ENCODE results near the gene CELA3A. TPM values are rescaled to one million over a fixed set of nuclear protein-coding genes. Genes with fewer than 3 reads are reported as not detected.

CELA3A gene
- total and polyA plus RNA-seq, 10 of the 15 experiments (the other 5 are each of a cell fraction or from before 2014, with no cell fraction given) = 7.6 TPM; not detected in 9

DNA sequence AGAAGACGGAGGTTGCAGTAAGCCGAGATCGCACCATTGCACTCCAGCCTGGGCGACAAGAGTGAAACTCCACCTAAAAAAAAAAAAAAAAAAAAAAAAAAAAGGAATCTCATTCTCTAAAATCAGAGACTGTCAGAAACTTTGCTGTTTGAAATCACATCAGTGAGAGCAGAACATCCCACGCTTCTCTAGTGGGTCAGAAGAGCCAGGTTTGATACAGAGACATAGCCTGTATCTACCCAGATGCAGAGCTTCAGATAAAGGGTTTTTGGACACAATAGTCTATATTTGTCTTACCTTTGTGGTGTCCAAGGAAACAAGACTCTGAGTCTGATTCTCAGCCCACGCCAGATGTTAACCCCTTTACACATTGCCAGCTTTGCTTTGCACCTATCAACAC, 19.6 kb downstream of the CELA3A start (continued):
- TF ChIP-seq, protein P1, sequence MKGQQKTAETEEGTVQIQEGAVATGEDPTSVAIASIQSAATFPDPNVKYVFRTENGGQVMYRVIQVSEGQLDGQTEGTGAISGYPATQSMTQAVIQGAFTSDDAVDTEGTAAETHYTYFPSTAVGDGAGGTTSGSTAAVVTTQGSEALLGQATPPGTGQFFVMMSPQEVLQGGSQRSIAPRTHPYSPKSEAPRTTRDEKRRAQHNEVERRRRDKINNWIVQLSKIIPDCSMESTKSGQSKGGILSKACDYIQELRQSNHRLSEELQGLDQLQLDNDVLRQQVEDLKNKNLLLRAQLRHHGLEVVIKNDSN (IDR thresholded peaks at IDR 0.05; ENCODE audit: borderline replicate concordance, extremely low read length, insufficient read depth, low read depth, low read length) = no peak
- TF ChIP-seq ETV6 (conservative IDR thresholded peaks at IDR 0.05 in 1 of 2, IDR thresholded peaks at IDR 0.05 in 1 of 2; ENCODE audit: borderline replicate concordance in 1 of 2, low read depth in 1 of 2) (no peak), RCOR1 (conservative IDR thresholded peaks at IDR 0.05; ENCODE audit: low read depth, low read length) (no peak), LARP7 (IDR thresholded peaks at IDR 0.05) (no peak), CHD4 (IDR thresholded peaks at IDR 0.05) (no peak), NFIC (IDR thresholded peaks at IDR 0.05; ENCODE audit: low read depth, low read length) (no peak)
- TF ChIP-seq, protein P2, sequence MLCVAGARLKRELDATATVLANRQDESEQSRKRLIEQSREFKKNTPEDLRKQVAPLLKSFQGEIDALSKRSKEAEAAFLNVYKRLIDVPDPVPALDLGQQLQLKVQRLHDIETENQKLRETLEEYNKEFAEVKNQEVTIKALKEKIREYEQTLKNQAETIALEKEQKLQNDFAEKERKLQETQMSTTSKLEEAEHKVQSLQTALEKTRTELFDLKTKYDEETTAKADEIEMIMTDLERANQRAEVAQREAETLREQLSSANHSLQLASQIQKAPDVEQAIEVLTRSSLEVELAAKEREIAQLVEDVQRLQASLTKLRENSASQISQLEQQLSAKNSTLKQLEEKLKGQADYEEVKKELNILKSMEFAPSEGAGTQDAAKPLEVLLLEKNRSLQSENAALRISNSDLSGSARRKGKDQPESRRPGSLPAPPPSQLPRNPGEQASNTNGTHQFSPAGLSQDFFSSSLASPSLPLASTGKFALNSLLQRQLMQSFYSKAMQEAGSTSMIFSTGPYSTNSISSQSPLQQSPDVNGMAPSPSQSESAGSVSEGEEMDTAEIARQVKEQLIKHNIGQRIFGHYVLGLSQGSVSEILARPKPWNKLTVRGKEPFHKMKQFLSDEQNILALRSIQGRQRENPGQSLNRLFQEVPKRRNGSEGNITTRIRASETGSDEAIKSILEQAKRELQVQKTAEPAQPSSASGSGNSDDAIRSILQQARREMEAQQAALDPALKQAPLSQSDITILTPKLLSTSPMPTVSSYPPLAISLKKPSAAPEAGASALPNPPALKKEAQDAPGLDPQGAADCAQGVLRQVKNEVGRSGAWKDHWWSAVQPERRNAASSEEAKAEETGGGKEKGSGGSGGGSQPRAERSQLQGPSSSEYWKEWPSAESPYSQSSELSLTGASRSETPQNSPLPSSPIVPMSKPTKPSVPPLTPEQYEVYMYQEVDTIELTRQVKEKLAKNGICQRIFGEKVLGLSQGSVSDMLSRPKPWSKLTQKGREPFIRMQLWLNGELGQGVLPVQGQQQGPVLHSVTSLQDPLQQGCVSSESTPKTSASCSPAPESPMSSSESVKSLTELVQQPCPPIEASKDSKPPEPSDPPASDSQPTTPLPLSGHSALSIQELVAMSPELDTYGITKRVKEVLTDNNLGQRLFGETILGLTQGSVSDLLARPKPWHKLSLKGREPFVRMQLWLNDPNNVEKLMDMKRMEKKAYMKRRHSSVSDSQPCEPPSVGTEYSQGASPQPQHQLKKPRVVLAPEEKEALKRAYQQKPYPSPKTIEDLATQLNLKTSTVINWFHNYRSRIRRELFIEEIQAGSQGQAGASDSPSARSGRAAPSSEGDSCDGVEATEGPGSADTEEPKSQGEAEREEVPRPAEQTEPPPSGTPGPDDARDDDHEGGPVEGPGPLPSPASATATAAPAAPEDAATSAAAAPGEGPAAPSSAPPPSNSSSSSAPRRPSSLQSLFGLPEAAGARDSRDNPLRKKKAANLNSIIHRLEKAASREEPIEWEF (IDR thresholded peaks at IDR 0.05; ENCODE audit: insufficient replicate concordance, low read depth, low read length) = no peak
- TF ChIP-seq, protein P3, sequence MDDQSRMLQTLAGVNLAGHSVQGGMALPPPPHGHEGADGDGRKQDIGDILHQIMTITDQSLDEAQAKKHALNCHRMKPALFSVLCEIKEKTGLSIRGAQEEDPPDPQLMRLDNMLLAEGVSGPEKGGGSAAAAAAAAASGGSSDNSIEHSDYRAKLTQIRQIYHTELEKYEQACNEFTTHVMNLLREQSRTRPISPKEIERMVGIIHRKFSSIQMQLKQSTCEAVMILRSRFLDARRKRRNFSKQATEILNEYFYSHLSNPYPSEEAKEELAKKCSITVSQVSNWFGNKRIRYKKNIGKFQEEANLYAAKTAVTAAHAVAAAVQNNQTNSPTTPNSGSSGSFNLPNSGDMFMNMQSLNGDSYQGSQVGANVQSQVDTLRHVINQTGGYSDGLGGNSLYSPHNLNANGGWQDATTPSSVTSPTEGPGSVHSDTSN (IDR thresholded peaks at IDR 0.05; ENCODE audit: insufficient replicate concordance, low read depth, low read length) = no peak
- TF ChIP-seq, protein P4, sequence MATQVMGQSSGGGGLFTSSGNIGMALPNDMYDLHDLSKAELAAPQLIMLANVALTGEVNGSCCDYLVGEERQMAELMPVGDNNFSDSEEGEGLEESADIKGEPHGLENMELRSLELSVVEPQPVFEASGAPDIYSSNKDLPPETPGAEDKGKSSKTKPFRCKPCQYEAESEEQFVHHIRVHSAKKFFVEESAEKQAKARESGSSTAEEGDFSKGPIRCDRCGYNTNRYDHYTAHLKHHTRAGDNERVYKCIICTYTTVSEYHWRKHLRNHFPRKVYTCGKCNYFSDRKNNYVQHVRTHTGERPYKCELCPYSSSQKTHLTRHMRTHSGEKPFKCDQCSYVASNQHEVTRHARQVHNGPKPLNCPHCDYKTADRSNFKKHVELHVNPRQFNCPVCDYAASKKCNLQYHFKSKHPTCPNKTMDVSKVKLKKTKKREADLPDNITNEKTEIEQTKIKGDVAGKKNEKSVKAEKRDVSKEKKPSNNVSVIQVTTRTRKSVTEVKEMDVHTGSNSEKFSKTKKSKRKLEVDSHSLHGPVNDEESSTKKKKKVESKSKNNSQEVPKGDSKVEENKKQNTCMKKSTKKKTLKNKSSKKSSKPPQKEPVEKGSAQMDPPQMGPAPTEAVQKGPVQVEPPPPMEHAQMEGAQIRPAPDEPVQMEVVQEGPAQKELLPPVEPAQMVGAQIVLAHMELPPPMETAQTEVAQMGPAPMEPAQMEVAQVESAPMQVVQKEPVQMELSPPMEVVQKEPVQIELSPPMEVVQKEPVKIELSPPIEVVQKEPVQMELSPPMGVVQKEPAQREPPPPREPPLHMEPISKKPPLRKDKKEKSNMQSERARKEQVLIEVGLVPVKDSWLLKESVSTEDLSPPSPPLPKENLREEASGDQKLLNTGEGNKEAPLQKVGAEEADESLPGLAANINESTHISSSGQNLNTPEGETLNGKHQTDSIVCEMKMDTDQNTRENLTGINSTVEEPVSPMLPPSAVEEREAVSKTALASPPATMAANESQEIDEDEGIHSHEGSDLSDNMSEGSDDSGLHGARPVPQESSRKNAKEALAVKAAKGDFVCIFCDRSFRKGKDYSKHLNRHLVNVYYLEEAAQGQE (IDR thresholded peaks at IDR 0.05; ENCODE audit: low read depth, low read length) = no peak
- TF ChIP-seq, protein P5, sequence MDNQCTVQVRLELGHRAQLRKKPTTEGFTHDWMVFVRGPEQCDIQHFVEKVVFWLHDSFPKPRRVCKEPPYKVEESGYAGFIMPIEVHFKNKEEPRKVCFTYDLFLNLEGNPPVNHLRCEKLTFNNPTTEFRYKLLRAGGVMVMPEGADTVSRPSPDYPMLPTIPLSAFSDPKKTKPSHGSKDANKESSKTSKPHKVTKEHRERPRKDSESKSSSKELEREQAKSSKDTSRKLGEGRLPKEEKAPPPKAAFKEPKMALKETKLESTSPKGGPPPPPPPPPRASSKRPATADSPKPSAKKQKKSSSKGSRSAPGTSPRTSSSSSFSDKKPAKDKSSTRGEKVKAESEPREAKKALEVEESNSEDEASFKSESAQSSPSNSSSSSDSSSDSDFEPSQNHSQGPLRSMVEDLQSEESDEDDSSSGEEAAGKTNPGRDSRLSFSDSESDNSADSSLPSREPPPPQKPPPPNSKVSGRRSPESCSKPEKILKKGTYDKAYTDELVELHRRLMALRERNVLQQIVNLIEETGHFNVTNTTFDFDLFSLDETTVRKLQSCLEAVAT (IDR thresholded peaks at IDR 0.05) = no peak
- TF ChIP-seq, protein P6, sequence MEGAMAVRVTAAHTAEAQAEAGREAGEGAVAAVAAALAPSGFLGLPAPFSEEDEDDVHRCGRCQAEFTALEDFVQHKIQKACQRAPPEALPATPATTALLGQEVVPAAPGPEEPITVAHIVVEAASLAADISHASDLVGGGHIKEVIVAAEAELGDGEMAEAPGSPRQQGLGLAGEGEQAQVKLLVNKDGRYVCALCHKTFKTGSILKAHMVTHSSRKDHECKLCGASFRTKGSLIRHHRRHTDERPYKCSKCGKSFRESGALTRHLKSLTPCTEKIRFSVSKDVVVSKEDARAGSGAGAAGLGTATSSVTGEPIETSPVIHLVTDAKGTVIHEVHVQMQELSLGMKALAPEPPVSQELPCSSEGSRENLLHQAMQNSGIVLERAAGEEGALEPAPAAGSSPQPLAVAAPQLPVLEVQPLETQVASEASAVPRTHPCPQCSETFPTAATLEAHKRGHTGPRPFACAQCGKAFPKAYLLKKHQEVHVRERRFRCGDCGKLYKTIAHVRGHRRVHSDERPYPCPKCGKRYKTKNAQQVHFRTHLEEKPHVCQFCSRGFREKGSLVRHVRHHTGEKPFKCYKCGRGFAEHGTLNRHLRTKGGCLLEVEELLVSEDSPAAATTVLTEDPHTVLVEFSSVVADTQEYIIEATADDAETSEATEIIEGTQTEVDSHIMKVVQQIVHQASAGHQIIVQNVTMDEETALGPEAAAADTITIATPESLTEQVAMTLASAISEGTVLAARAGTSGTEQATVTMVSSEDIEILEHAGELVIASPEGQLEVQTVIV (IDR thresholded peaks at IDR 0.05; ENCODE audit: borderline replicate concordance, partially characterized antibody) = no peak

All from GM12878 (cell line).